ENCODE measurements around the gene BCOR.

- TF ChIP-seq CTCF (conservative IDR thresholded peaks at IDR 0.05 in 1 of 2, IDR thresholded peaks at IDR 0.05 in 1 of 2; ENCODE audit: extremely low read depth in 1 of 2, insufficient read depth in 1 of 2, low read depth in 1 of 2, low read length in 2 of 2) (no peak), EZH2 (IDR thresholded peaks at IDR 0.05; ENCODE audit: borderline replicate concordance, low read length) (no peak)
Observed at GRCh38 chrX:40108959-40109287, 11.2 kb upstream of the BCOR start.
